Nephron (organoid): ENCODE measurements around the gene NLGN4X.

ENCODE experiments used
- H3K27ac Mint-ChIP-seq, 3 experiments: 2 replicates each; pipeline ENCODE4 v1.8.0; 2020; ENCODE audit warnings: mixed read lengths in 3 of 3, mild to moderate bottlenecking in 2 of 3, moderate library complexity in 1 of 3
- H3K27me3 Mint-ChIP-seq: 2 replicates; pipeline ENCODE4 v1.8.0; 2021; ENCODE audit warnings: low read depth, mild to moderate bottlenecking, moderate library complexity, mixed read lengths
- H3K36me3 Mint-ChIP-seq: 2 replicates; pipeline ENCODE4 v1.8.0; 2020; ENCODE audit warnings: low read depth, mixed read lengths
- H3K4me1 Mint-ChIP-seq: 2 replicates; pipeline ENCODE4 v1.8.0; 2020; ENCODE audit warnings: mixed read lengths
- H3K4me3 Mint-ChIP-seq, 3 experiments: 2 replicates each; pipeline ENCODE4 v1.8.0; 2020; ENCODE audit warnings: mild to moderate bottlenecking in 3 of 3, mixed read lengths in 3 of 3, moderate library complexity in 2 of 3
- H3K9me3 Mint-ChIP-seq: 2 replicates; pipeline ENCODE4 v1.8.0; 2020; ENCODE audit warnings: mixed read lengths
- TF ChIP-seq, protein P1 (sequence below), 3 experiments: fragments of 200-600 bp; sonication (generic); IDR thresholded peaks; one replicate each; pipeline ENCODE4 v1.5.0; 2021; ENCODE audit warnings: antibody characterized with exemption in 3 of 3; ENCODE audit not compliant: unreplicated experiment in 3 of 3

The NLGN4X gene

DNA sequence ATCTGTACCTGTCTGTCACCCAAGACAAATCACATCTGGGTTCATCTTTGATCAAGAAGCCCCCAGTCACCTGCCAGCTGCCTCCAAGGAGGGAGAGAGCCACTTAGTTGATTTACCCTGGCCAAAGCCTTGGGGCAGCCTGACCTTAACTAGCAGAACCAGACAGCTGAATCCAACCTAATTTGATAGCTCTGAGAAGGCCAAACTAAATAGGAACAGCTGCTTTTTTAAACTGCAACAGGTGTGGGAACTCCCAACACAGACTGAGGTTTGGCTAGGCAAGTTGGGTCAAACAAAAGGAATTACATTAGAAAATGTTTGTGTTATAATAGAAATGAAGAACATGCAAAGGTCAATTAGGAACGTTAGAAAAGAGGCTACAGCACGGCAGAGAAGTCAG is 375.7 kb downstream of the NLGN4X start:
- H3K4me3 Mint-ChIP-seq = peak overlapping the region in 1 of 3 experiments; percentile 57
- H3K27me3 Mint-ChIP-seq = no peaks in the 10 kb centered on the region
- H3K9me3 Mint-ChIP-seq = no peaks in the 10 kb centered on the region
- TF ChIP-seq, protein P1, sequence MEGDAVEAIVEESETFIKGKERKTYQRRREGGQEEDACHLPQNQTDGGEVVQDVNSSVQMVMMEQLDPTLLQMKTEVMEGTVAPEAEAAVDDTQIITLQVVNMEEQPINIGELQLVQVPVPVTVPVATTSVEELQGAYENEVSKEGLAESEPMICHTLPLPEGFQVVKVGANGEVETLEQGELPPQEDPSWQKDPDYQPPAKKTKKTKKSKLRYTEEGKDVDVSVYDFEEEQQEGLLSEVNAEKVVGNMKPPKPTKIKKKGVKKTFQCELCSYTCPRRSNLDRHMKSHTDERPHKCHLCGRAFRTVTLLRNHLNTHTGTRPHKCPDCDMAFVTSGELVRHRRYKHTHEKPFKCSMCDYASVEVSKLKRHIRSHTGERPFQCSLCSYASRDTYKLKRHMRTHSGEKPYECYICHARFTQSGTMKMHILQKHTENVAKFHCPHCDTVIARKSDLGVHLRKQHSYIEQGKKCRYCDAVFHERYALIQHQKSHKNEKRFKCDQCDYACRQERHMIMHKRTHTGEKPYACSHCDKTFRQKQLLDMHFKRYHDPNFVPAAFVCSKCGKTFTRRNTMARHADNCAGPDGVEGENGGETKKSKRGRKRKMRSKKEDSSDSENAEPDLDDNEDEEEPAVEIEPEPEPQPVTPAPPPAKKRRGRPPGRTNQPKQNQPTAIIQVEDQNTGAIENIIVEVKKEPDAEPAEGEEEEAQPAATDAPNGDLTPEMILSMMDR (IDR thresholded peaks at IDR 0.05; ENCODE audit: unreplicated experiment in 3 of 3) = no peak
- H3K36me3 Mint-ChIP-seq = no peaks in the 10 kb centered on the region
- peak overlapping the region; percentile 45 to 85 (median 63) for H3K27ac Mint-ChIP-seq
- H3K4me1 Mint-ChIP-seq = peaks cover 27% of the 10 kb centered on the region

DNA sequence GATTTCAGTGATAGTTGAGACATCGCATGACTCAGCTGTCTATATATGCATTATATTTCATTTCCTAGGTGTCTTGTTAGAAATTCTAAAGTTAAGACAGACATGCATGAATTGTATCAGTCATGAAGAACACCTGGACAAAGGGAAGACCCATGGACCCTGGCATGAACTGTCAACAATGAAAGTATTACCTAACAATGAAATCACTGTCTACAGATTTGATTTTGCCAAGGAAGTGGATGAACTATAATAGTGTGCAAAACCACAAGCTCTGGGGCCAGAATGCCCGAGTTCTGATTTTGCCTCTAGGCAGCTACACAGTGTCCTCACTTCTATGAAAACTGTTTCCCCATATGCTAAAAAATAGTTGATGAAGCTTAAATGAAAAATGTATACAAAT is 386.1 kb downstream of the NLGN4X start:
- H3K27me3 Mint-ChIP-seq = no peaks in the 10 kb centered on the region
- no peaks in the 10 kb centered on the region for H3K9me3 Mint-ChIP-seq
- TF ChIP-seq, protein P1 (IDR thresholded peaks at IDR 0.05; ENCODE audit: unreplicated experiment in 3 of 3) = no peak
- H3K27ac Mint-ChIP-seq = no peak overlapping the region
- H3K36me3 Mint-ChIP-seq = no peaks in the 10 kb centered on the region
- no peak overlapping the region for H3K4me3 Mint-ChIP-seq
- no peaks in the 10 kb centered on the region for H3K4me1 Mint-ChIP-seq
